Measurements from ENCODE around the gene DHRSX. TPM values are rescaled to one million over a fixed set of nuclear protein-coding genes. Genes with fewer than 3 reads are reported as not detected.
"Not testable (repeated sequence)": the region's sequence is repeated elsewhere in the genome, so short reads cannot be mapped to it uniquely, and the experiment has no call there.

DHRSX gene
- polyA plus RNA-seq, 3 donors, result 27.2 to 34.9 (median 34.5) TPM

- DNase-seq (ENCODE audit: low read depth in 3 of 3, low spot score in 2 of 3), result not testable (repeated sequence)
Observed at GRCh38 chrX:2240761-2241160, 260.0 kb downstream of the DHRSX start.

GRCh38 chrX:2237976-2238375, 262.8 kb downstream of the DHRSX start:
- DNase-seq (ENCODE audit: low read depth in 3 of 3, low spot score in 2 of 3), result no peak

- no peak for DNase-seq (ENCODE audit: low read depth in 3 of 3, low spot score in 2 of 3)
Observed at GRCh38 chrX:2231570-2232192, 269.1 kb downstream of the DHRSX start.

- no peak for DNase-seq (ENCODE audit: low read depth in 3 of 3, low spot score in 2 of 3)
Observed at GRCh38 chrX:2230457-2230856, 270.3 kb downstream of the DHRSX start.

GRCh38 chrX:2228536-2228935, 272.2 kb downstream of the DHRSX start:
- DNase-seq (ENCODE audit: low read depth in 3 of 3, low spot score in 2 of 3), result no peak

GRCh38 chrX:2226906-2227656, 273.7 kb downstream of the DHRSX start:
- DNase-seq (ENCODE audit: low read depth in 3 of 3, low spot score in 2 of 3), result no peak

- no peak for DNase-seq (ENCODE audit: low read depth in 3 of 3, low spot score in 2 of 3)
Observed at GRCh38 chrX:2226182-2226581, 274.6 kb downstream of the DHRSX start.

GRCh38 chrX:2224597-2225235, 276.1 kb downstream of the DHRSX start:
- DNase-seq (ENCODE audit: low read depth in 3 of 3, low spot score in 2 of 3), result no peak

- DNase-seq (ENCODE audit: low read depth in 3 of 3, low spot score in 2 of 3), result no peak
Observed at GRCh38 chrX:2224161-2224560, 276.6 kb downstream of the DHRSX start.

GRCh38 chrX:2220829-2221567, 279.8 kb downstream of the DHRSX start:
- no peak for DNase-seq (ENCODE audit: low read depth in 3 of 3, low spot score in 2 of 3)

- no peak for DNase-seq (ENCODE audit: low read depth in 3 of 3, low spot score in 2 of 3)
Observed at GRCh38 chrX:2220296-2220695, 280.5 kb downstream of the DHRSX start.

- not testable (repeated sequence) for DNase-seq (ENCODE audit: low read depth in 3 of 3, low spot score in 2 of 3)
Observed at GRCh38 chrX:2214138-2214823, 286.5 kb downstream of the DHRSX start.

GRCh38 chrX:2211667-2212066, 289.1 kb downstream of the DHRSX start:
- DNase-seq (ENCODE audit: low read depth in 3 of 3, low spot score in 2 of 3), result not testable (repeated sequence)

GRCh38 chrX:2193273-2193592, 307.5 kb downstream of the DHRSX start:
- DNase-seq (ENCODE audit: low read depth in 3 of 3, low spot score in 2 of 3), result no peak

GRCh38 chrX:2192584-2193272, 308.0 kb downstream of the DHRSX start:
- no peak for DNase-seq (ENCODE audit: low read depth in 3 of 3, low spot score in 2 of 3)

GRCh38 chrX:2188840-2189239, 311.9 kb downstream of the DHRSX start:
- no peak for DNase-seq (ENCODE audit: low read depth in 3 of 3, low spot score in 2 of 3)

- peak in 2 of 3 donors; percentile 17 to 47 for DNase-seq (ENCODE audit: low read depth in 3 of 3, low spot score in 2 of 3)
Observed at GRCh38 chrX:2188330-2188792, 312.4 kb downstream of the DHRSX start.

GRCh38 chrX:2187352-2188115, 313.2 kb downstream of the DHRSX start:
- no peak for DNase-seq (ENCODE audit: low read depth in 3 of 3, low spot score in 2 of 3)

GRCh38 chrX:2185341-2186082, 315.3 kb downstream of the DHRSX start:
- DNase-seq (ENCODE audit: low read depth in 3 of 3, low spot score in 2 of 3), result no peak

Data from right renal cortex interstitium (tissue), 3 donors.